Measurements from ENCODE around the gene NDST3. TPM values are rescaled to one million over a fixed set of nuclear protein-coding genes. Genes with fewer than 3 reads are reported as not detected.

NDST3 gene
- total and polyA plus RNA-seq, 2 of the 13 experiments (the other 11 are each of a cell fraction or from before 2014, with no cell fraction given), result not detected

DNA sequence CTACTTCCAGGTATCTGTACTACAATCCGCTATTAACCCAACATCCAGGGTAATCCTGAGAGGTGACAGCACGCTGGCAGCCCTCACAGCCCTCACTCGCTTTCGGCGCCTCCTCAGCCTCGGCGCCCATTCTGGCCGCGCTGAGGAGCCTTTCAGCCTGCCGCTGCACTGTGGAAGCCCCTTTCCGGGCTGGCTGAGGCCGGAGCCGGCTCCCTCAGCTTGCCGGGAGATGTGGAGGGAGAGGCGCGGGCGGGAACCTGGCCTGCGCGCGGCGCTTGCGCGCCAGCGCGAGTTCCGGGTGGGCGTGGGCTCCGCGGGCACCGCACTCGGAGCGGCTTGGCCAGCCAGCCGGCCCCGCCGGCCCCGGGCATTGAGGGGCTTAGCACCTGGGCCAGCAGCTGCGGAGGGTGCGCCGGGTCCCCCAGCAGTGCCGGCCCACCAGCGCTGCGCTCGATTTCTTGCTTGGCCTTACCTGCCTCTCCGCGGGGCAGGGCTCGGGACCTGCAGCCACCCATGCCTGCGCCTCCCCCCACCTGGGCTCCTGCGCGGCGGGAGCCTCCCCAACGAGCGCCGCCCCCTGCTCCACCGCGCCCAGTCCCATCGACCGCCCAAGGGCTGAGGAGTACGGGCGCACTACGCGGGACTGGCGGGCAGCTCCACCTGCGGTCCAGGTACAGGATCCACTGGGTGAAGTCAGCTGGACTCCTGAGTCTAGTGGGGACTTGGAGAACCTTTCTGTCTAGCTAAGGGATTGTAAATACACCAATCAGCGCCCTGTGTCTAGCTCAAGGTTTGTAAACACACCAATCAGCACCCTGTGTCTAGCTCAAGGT is 231.2 kb downstream of the NDST3 start:
- H3K27ac ChIP-seq (ENCODE audit: extremely low read length, insufficient read depth, low read length), result no peak overlapping the region
- no peaks in the 10 kb centered on the region for H3K27me3 ChIP-seq (ENCODE audit: control insufficient read depth in 1 of 2, insufficient read depth in 2 of 2, low read length in 2 of 2)
- no TSS peak for BruUV-seq (replicated peaks)
- 4% methylated on average over 20 of the region's 64 CpGs for WGBS (ENCODE audit: low lambda C conversion rate)
- intact Hi-C loops (cut with micrococcal nuclease; ENCODE audit: unreplicated experiment) (no loop called here), in situ Hi-C loops (cut with HindIII; ENCODE audit: extremely low pct_ligation_motif_present, low pct_unique_long_range_greater_than_20kb) (no loop called here)
- no peak overlapping the region for H2AFZ ChIP-seq (ENCODE audit: low read length)
- FAIRE-seq (no peak), DNase-seq (ENCODE audit: low spot score) (peak; percentile 7), ATAC-seq (peak; percentile 87)
- 0 out of 2 replicates have a peak overlapping the region, but pooled peaks have one; percentile 26 for H3K9ac ChIP-seq (ENCODE audit: insufficient read depth, low read depth, low read length)
- H3K4me3 ChIP-seq (replicated peaks in 1 of 3; ENCODE audit: insufficient read depth in 1 of 3, low read depth in 2 of 3, low read length in 3 of 3), result peak overlapping the region; percentile 49 to 69 (median 58); a peak in 5 of 6 replicates
- H3K4me1 ChIP-seq (ENCODE audit: insufficient read depth, low read length), result no peaks in the 10 kb centered on the region
- H3K4me2 ChIP-seq (ENCODE audit: low read depth, low read length), result peak overlapping the region; percentile 67
- no peaks in the 10 kb centered on the region for H3K79me2 ChIP-seq (ENCODE audit: insufficient read depth, low read length)
- ChIA-PET POLR2A (no interaction called here), CTCF (ENCODE audit: low intra/inter-chr PET ratio, low total read pairs) (no interaction called here)
- no peaks in the 10 kb centered on the region for H3K9me3 ChIP-seq (ENCODE audit: low read length)
- no peaks in the 10 kb centered on the region for H3K36me3 ChIP-seq (replicated peaks in 1 of 2; ENCODE audit: control insufficient read depth in 1 of 2, insufficient read depth in 2 of 2, low read length in 2 of 2)
- H4K20me1 ChIP-seq (ENCODE audit: insufficient read depth, low read length), result no peaks in the 10 kb centered on the region
- TF ChIP-seq PHF20 (CRISPR knock-in tag; IDR thresholded peaks at IDR 0.05) (no peak), ZNF350 (CRISPR knock-in tag; IDR thresholded peaks at IDR 0.05; ENCODE audit: borderline replicate concordance, low read depth) (no peak), NFYB (CRISPR knock-in tag; IDR thresholded peaks at IDR 0.05) (peak; percentile 90)
- TF ChIP-seq, protein P1, sequence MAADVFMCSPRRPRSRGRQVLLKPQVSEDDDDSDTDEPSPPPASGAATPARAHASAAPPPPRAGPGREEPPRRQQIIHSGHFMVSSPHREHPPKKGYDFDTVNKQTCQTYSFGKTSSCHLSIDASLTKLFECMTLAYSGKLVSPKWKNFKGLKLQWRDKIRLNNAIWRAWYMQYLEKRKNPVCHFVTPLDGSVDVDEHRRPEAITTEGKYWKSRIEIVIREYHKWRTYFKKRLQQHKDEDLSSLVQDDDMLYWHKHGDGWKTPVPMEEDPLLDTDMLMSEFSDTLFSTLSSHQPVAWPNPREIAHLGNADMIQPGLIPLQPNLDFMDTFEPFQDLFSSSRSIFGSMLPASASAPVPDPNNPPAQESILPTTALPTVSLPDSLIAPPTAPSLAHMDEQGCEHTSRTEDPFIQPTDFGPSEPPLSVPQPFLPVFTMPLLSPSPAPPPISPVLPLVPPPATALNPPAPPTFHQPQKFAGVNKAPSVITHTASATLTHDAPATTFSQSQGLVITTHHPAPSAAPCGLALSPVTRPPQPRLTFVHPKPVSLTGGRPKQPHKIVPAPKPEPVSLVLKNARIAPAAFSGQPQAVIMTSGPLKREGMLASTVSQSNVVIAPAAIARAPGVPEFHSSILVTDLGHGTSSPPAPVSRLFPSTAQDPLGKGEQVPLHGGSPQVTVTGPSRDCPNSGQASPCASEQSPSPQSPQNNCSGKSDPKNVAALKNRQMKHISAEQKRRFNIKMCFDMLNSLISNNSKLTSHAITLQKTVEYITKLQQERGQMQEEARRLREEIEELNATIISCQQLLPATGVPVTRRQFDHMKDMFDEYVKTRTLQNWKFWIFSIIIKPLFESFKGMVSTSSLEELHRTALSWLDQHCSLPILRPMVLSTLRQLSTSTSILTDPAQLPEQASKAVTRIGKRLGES (CRISPR knock-in tag; IDR thresholded peaks at IDR 0.05; ENCODE audit: borderline replicate concordance), result no peak
- TF ChIP-seq, protein P2, sequence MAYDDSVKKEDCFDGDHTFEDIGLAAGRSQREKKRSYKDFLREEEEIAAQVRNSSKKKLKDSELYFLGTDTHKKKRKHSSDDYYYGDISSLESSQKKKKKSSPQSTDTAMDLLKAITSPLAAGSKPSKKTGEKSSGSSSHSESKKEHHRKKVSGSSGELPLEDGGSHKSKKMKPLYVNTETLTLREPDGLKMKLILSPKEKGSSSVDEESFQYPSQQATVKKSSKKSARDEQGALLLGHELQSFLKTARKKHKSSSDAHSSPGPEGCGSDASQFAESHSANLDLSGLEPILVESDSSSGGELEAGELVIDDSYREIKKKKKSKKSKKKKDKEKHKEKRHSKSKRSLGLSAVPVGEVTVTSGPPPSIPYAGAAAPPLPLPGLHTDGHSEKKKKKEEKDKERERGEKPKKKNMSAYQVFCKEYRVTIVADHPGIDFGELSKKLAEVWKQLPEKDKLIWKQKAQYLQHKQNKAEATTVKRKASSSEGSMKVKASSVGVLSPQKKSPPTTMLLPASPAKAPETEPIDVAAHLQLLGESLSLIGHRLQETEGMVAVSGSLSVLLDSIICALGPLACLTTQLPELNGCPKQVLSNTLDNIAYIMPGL (CRISPR knock-in tag; IDR thresholded peaks at IDR 0.05; ENCODE audit: borderline replicate concordance in 1 of 2, low read depth in 1 of 2), result 0 out of 4 replicates have a peak, but pooled peaks of 1 of the 2 experiments have one; percentile 22
- TF ChIP-seq, protein P3, sequence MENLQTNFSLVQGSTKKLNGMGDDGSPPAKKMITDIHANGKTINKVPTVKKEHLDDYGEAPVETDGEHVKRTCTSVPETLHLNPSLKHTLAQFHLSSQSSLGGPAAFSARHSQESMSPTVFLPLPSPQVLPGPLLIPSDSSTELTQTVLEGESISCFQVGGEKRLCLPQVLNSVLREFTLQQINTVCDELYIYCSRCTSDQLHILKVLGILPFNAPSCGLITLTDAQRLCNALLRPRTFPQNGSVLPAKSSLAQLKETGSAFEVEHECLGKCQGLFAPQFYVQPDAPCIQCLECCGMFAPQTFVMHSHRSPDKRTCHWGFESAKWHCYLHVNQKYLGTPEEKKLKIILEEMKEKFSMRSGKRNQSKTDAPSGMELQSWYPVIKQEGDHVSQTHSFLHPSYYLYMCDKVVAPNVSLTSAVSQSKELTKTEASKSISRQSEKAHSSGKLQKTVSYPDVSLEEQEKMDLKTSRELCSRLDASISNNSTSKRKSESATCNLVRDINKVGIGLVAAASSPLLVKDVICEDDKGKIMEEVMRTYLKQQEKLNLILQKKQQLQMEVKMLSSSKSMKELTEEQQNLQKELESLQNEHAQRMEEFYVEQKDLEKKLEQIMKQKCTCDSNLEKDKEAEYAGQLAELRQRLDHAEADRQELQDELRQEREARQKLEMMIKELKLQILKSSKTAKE (CRISPR knock-in tag; IDR thresholded peaks at IDR 0.05; ENCODE audit: borderline replicate concordance), result no peak
- TF ChIP-seq, protein P4, sequence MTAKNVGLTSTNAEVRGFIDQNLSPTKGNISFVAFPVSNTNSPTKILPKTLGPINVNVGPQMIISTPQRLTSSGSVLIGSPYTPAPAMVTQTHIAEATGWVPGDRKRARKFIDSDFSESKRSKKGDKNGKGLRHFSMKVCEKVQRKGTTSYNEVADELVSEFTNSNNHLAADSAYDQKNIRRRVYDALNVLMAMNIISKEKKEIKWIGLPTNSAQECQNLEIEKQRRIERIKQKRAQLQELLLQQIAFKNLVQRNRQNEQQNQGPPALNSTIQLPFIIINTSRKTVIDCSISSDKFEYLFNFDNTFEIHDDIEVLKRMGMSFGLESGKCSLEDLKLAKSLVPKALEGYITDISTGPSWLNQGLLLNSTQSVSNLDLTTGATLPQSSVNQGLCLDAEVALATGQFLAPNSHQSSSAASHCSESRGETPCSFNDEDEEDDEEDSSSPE (CRISPR knock-in tag; IDR thresholded peaks at IDR 0.05), result peak; percentile 56
- TF ChIP-seq, protein P5, sequence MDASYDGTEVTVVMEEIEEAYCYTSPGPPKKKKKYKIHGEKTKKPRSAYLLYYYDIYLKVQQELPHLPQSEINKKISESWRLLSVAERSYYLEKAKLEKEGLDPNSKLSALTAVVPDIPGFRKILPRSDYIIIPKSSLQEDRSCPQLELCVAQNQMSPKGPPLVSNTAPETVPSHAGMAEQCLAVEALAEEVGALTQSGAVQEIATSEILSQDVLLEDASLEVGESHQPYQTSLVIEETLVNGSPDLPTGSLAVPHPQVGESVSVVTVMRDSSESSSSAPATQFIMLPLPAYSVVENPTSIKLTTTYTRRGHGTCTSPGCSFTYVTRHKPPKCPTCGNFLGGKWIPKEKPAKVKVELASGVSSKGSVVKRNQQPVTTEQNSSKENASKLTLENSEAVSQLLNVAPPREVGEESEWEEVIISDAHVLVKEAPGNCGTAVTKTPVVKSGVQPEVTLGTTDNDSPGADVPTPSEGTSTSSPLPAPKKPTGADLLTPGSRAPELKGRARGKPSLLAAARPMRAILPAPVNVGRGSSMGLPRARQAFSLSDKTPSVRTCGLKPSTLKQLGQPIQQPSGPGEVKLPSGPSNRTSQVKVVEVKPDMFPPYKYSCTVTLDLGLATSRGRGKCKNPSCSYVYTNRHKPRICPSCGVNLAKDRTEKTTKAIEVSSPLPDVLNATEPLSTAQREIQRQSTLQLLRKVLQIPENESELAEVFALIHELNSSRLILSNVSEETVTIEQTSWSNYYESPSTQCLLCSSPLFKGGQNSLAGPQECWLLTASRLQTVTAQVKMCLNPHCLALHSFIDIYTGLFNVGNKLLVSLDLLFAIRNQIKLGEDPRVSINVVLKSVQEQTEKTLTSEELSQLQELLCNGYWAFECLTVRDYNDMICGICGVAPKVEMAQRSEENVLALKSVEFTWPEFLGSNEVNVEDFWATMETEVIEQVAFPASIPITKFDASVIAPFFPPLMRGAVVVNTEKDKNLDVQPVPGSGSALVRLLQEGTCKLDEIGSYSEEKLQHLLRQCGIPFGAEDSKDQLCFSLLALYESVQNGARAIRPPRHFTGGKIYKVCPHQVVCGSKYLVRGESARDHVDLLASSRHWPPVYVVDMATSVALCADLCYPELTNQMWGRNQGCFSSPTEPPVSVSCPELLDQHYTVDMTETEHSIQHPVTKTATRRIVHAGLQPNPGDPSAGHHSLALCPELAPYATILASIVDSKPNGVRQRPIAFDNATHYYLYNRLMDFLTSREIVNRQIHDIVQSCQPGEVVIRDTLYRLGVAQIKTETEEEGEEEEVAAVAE (CRISPR knock-in tag; IDR thresholded peaks at IDR 0.05; ENCODE audit: borderline replicate concordance), result peak; percentile 72; the same call in 1 of the 2 replicates
